LNCaP clone FGC (cell line): ENCODE data around the gene TRPC3.

ENCODE experiments used
- DNase-seq: peaks from one replicate; pipeline ENCODE4 v3.0.0-alpha.2; 2011; ENCODE audit warnings: low read depth
- H3K4me3 ChIP-seq: 2 replicates; pipeline ENCODE4 v1.5.1; 2011; ENCODE audit warnings: mild to moderate bottlenecking, low read depth, low read length, control low read depth
- CTCF ChIP-seq: IDR thresholded peaks from 2 replicates; pipeline ENCODE4 v1.5.1; 2012; ENCODE audit warnings: mild to moderate bottlenecking; ENCODE audit not compliant: control insufficient read depth, insufficient read depth; ENCODE audit errors: extremely low read depth

The TRPC3 gene

DNA sequence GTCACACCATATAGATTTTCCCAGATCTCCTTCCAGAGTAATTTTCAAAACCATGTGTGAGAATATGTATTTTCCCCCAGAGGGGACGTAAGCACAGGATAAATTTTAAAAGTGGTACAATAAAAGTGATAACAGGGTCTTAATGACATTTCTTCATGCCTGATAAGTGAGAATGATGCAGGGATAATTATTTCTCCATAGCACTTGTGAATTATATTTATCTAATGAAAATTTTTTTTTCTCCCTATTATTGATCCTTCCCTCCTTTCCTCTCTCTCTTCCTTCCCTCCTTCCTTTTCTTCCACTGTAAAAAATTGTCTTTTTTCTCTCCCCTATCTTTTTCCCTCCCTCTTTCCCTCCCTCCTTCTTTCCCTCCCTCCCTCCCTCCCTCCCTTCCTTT lies 17.0 kb upstream of the TRPC3 start:
- TF ChIP-seq CTCF = no peak
- H3K4me3 ChIP-seq = no peak overlapping the region
- DNase-seq = no peak

DNA sequence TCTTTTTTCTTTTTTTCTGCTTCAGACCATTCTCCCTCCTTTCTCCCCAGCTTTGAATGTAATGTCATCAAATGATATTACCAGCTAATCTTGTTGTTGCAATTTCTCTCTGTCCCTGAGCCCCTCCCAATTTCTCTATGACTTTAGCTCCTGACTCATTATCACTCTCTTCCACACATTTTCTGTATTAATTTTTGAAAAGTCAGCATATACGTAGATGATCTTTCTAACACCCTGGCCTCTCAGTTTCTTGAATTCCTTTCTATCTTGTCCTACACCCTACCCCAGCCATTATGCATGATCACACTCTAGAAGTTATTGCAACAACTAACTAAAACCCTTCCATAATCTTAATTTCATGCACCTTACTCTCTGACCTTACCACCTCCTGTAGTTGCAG lies 13.1 kb upstream of the TRPC3 start:
- no peak for DNase-seq
- H3K4me3 ChIP-seq = no peak overlapping the region
- TF ChIP-seq CTCF = no peak

- TF ChIP-seq CTCF = no peak
- DNase-seq = no peak
- H3K4me3 ChIP-seq = no peak overlapping the region
These were observed 9.0 kb upstream of the TRPC3 start for GRCh38 chr4:121960818-121961217.

- no peak for TF ChIP-seq CTCF
- H3K4me3 ChIP-seq = no peak overlapping the region
- DNase-seq = no peak
These were observed 6.9 kb upstream of the TRPC3 start for GRCh38 chr4:121958777-121959176.

GRCh38 chr4:121957266-121957665 lies 5.4 kb upstream of the TRPC3 start:
- peak; percentile 47 for DNase-seq
- no peak overlapping the region for H3K4me3 ChIP-seq
- TF ChIP-seq CTCF = no peak

GRCh38 chr4:121953860-121954259 lies 2.0 kb upstream of the TRPC3 start:
- H3K4me3 ChIP-seq = no peak overlapping the region
- DNase-seq = no peak
- TF ChIP-seq CTCF = no peak

GRCh38 chr4:121952290-121952689 lies 430 bp upstream of the TRPC3 start:
- no peak for TF ChIP-seq CTCF
- no peak overlapping the region for H3K4me3 ChIP-seq
- DNase-seq = no peak
